Testis (tissue), 2 donors: ENCODE data around the gene GALNT11.

ENCODE experiments used
- CTCF ChIP-seq, 3 experiments: fragments of 450-650 bp in 2 of 3; fragments of 200-600 bp in 1 of 3; sonication (generic) in 1 of 3; IDR thresholded peaks; one replicate each; pipeline ENCODE4 v1.5.1; 2016 to 2019; ENCODE audit warnings: antibody characterized with exemption in 3 of 3, mild to moderate bottlenecking in 2 of 3, moderate library complexity in 1 of 3
- POLR2A ChIP-seq: fragments of 450-650 bp; IDR thresholded peaks from one replicate; pipeline ENCODE4 v1.6.1; 2017; ENCODE audit warnings: antibody characterized with exemption, mild to moderate bottlenecking, moderate library complexity

- no peak for TF ChIP-seq CTCF (IDR thresholded peaks at IDR 0.05)
- no peak for TF ChIP-seq POLR2A
Observed at GRCh38 chr7:152133804-152134203, 108.3 kb downstream of the GALNT11 start.
